ENCODE results near the gene RFPL2. TPM values are rescaled to one million over a fixed set of nuclear protein-coding genes. Genes with fewer than 3 reads are reported as not detected.
"Not testable (repeated sequence)": the region's sequence is repeated elsewhere in the genome, so short reads cannot be mapped to it uniquely, and the experiment has no call there.

Gene RFPL2
- total RNA-seq, 1 experiment from 2014 or later = not detected

DNA sequence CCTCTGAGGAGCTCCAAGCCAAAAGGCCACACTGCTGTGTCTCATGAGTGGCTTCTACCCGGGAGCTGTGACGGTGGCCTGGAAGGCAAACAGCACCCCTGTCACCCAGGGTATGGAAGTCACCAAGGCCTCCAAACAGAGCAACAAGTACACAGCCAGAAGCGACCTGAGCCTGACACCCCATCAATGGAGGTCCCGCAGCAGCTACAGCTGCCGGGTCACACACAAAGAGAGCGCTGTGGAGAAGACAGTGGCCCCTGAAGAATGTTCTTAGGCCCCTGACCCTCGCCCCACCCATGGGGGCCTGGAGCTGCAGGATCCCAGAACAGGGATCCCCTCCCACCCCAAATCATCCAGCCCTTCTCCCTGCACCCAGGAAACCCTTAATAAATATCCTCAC lies 4.9 kb downstream of the RFPL2 start:
- BruUV-seq (replicated peaks) = no TSS peak
- TF ChIP-seq, protein P1, sequence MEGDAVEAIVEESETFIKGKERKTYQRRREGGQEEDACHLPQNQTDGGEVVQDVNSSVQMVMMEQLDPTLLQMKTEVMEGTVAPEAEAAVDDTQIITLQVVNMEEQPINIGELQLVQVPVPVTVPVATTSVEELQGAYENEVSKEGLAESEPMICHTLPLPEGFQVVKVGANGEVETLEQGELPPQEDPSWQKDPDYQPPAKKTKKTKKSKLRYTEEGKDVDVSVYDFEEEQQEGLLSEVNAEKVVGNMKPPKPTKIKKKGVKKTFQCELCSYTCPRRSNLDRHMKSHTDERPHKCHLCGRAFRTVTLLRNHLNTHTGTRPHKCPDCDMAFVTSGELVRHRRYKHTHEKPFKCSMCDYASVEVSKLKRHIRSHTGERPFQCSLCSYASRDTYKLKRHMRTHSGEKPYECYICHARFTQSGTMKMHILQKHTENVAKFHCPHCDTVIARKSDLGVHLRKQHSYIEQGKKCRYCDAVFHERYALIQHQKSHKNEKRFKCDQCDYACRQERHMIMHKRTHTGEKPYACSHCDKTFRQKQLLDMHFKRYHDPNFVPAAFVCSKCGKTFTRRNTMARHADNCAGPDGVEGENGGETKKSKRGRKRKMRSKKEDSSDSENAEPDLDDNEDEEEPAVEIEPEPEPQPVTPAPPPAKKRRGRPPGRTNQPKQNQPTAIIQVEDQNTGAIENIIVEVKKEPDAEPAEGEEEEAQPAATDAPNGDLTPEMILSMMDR (conservative IDR thresholded peaks at IDR 0.05) = no peak
- TF ChIP-seq EZH2 (IDR thresholded peaks at IDR 0.05; ENCODE audit: low read depth) = no peak
- no peaks in the 10 kb centered on the region for H4K20me1 ChIP-seq (ENCODE audit: insufficient read depth)
- H3K36me3 ChIP-seq (ENCODE audit: low read depth) = no peaks in the 10 kb centered on the region
- no peak overlapping the region for H3K4me2 ChIP-seq
- no peak overlapping the region for H3K4me3 ChIP-seq
- ChIA-PET POLR2A (ENCODE audit: unreplicated experiment) (no interaction called here), CTCF (no interaction called here)
- no peaks in the 10 kb centered on the region for H3K9me3 ChIP-seq (ENCODE audit: insufficient read depth, low read depth)
- intact Hi-C loops (cut with micrococcal nuclease; ENCODE audit: unreplicated experiment) = loop anchor here (10.0 kb wide), 1 partner anchor 275 kb away; the partner anchor contains the start of gene FBXO7
- H3F3A ChIP-seq (ENCODE audit: insufficient read depth, low read depth) = no peaks in the 10 kb centered on the region
- DNase-seq = no peak
- H3K4me1 ChIP-seq (replicated peaks; ENCODE audit: insufficient read depth) = no peaks in the 10 kb centered on the region
- no peak overlapping the region for H3K27ac ChIP-seq
- H3K9me2 ChIP-seq (ENCODE audit: insufficient read depth) = no peaks in the 10 kb centered on the region
- peaks cover 46% of the 10 kb centered on the region for H3K27me3 ChIP-seq (ENCODE audit: insufficient read depth, low read depth)
- no peak overlapping the region for H2AFZ ChIP-seq
- H3K79me2 ChIP-seq (ENCODE audit: low read depth) = no peaks in the 10 kb centered on the region

DNA sequence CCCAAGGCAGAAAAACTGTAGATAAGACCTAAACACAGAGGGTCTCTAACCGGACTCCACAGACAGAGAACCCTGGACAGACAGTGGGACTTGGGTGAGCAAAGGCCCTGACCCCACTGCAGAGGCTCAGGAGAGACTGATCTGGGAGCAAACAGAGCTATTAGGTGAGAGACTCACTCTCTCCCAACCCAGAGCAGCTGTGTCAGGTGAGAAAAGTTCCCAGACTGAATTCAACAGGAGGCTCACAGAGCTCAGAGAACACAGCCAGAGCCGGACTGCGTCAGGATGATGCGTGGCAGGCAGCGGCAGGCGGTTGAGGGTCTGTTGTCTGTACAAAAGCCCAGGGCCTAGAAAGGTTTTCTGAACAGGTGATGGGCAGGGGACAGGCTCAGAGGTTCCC lies 5.5 kb downstream of the RFPL2 start:
- CTCF ChIA-PET = no interaction called here
- Histone ChIP-seq H3F3A (ENCODE audit: insufficient read depth, low read depth) (no peaks in the 10 kb centered on the region), H2AFZ (no peak overlapping the region), H3K36me3 (ENCODE audit: low read depth) (no peaks in the 10 kb centered on the region), H3K27me3 (ENCODE audit: insufficient read depth, low read depth) (peaks cover 52% of the 10 kb centered on the region), H3K4me2 (no peak overlapping the region), H3K27ac (no peak overlapping the region), H3K79me2 (ENCODE audit: low read depth) (no peaks in the 10 kb centered on the region), H3K4me3 (no peak overlapping the region), H3K9me2 (ENCODE audit: insufficient read depth) (no peaks in the 10 kb centered on the region), H4K20me1 (ENCODE audit: insufficient read depth) (no peaks in the 10 kb centered on the region), H3K9me3 (ENCODE audit: insufficient read depth, low read depth) (no peaks in the 10 kb centered on the region), H3K4me1 (replicated peaks; ENCODE audit: insufficient read depth) (no peaks in the 10 kb centered on the region)
- BruUV-seq (replicated peaks) = no TSS peak
- no peak for DNase-seq
- intact Hi-C loops (cut with micrococcal nuclease; ENCODE audit: unreplicated experiment) = no loop called here
- POLR2A ChIA-PET (ENCODE audit: unreplicated experiment) = no interaction called here
- TF ChIP-seq, protein P1 (conservative IDR thresholded peaks at IDR 0.05) = no peak
- TF ChIP-seq EZH2 (IDR thresholded peaks at IDR 0.05; ENCODE audit: low read depth) = no peak

DNA sequence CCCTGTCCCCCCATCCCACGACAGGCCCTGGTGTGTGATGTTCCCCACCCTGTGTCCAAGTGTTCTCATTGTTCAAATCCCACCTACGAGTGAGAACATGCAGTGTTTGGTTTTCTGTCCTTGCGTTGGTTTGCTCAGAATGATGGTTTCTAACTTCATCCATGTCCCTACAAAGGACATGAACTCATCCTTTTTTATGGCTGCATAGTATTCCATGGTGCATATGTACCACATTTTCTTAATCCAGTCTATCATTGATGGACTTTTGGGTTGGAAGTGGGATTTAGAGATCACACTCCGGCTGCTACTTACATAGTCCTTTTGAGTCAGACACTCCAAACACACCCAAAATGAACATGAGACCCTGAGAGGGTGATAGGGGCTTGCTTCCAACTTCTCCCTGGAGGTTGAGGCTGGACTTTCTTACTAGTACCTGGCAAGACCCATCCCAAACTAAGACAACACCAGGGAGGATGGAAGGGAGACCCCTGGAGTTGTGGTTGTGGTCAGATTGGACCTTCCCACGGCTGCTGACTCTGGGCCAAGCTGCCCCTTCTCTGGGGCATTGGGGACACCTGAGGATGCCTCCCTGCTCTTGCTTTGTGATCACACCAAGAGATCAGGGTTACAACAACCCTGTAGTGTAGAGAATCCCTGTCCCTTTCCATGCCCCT lies 7.2 kb downstream of the RFPL2 start:
- CTCF ChIA-PET = interaction anchor here (0.5 kb wide), 1 partner anchor 217 kb away, joined by 3 read pairs; no protein-coding TSS in a partner anchor
- H3K4me3 ChIP-seq; H3K4me1 ChIP-seq (replicated peaks; ENCODE audit: insufficient read depth); BruUV-seq (replicated peaks); H4K20me1 ChIP-seq (ENCODE audit: insufficient read depth); H2AFZ ChIP-seq; intact Hi-C loops (cut with micrococcal nuclease; ENCODE audit: unreplicated experiment); H3K9me3 ChIP-seq (ENCODE audit: insufficient read depth, low read depth); H3K9me2 ChIP-seq (ENCODE audit: insufficient read depth); H3K27ac ChIP-seq; H3K79me2 ChIP-seq (ENCODE audit: low read depth); DNase-seq; POLR2A ChIA-PET (ENCODE audit: unreplicated experiment); H3F3A ChIP-seq (ENCODE audit: insufficient read depth, low read depth); H3K4me2 ChIP-seq; H3K36me3 ChIP-seq (ENCODE audit: low read depth): not testable (repeated sequence)
- H3K27me3 ChIP-seq (ENCODE audit: insufficient read depth, low read depth) = peaks cover 66% of the 10 kb centered on the region

DNA sequence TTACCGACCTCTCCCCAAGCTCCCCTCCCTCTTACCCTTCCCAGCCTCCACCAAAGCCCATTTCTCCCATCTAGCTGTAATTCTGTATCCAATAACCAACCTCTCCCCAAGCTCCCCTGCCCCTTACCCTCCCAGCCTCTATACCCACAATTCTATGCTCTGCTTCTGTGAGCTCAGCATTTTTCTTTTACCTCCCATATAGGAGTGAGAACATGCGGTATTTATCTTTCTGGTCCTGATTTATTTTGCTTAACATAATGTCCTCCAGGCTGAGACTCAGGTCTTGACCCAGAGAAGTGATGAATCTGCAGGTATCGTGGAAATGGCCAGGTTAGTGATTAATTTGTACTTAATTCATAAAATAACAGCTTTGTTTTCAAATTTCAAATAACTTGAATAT lies 9.0 kb downstream of the RFPL2 start:
- H3K4me3 ChIP-seq; H3K9me2 ChIP-seq (ENCODE audit: insufficient read depth); DNase-seq; H3F3A ChIP-seq (ENCODE audit: insufficient read depth, low read depth); H3K4me2 ChIP-seq; H4K20me1 ChIP-seq (ENCODE audit: insufficient read depth); intact Hi-C loops (cut with micrococcal nuclease; ENCODE audit: unreplicated experiment); H3K36me3 ChIP-seq (ENCODE audit: low read depth); H3K27ac ChIP-seq; H3K4me1 ChIP-seq (replicated peaks; ENCODE audit: insufficient read depth); POLR2A ChIA-PET (ENCODE audit: unreplicated experiment); H3K79me2 ChIP-seq (ENCODE audit: low read depth); BruUV-seq (replicated peaks); H3K9me3 ChIP-seq (ENCODE audit: insufficient read depth, low read depth); H2AFZ ChIP-seq; CTCF ChIA-PET: not testable (repeated sequence)
- peaks cover 80% of the 10 kb centered on the region for H3K27me3 ChIP-seq (ENCODE audit: insufficient read depth, low read depth)

DNA sequence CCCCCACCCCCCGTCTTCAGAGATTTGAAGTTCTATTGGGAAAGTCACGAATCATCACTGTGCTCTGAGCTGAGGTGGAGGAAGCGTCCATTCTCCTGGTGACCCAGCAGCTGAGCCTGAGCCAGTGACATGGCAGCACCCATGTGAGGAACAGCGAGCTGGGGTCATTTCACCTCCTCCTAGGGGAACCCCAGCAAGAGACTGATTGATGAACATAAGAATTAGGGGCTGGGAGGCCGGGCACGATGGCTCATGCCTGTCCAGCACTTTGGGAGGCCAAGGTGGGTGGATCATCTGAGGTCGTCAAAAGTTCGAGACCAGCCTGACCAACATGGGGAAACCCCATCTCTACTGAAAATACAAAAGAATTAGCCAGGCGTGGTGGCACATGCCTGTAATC lies 11.5 kb downstream of the RFPL2 start:
- CTCF ChIA-PET; H3K4me2 ChIP-seq; H3K9me3 ChIP-seq (ENCODE audit: insufficient read depth, low read depth); H3K79me2 ChIP-seq (ENCODE audit: low read depth); H4K20me1 ChIP-seq (ENCODE audit: insufficient read depth); BruUV-seq (replicated peaks); H3K4me3 ChIP-seq; H3K36me3 ChIP-seq (ENCODE audit: low read depth); H2AFZ ChIP-seq; H3K27ac ChIP-seq; H3F3A ChIP-seq (ENCODE audit: insufficient read depth, low read depth); intact Hi-C loops (cut with micrococcal nuclease; ENCODE audit: unreplicated experiment); POLR2A ChIA-PET (ENCODE audit: unreplicated experiment); H3K9me2 ChIP-seq (ENCODE audit: insufficient read depth); H3K4me1 ChIP-seq (replicated peaks; ENCODE audit: insufficient read depth): not testable (repeated sequence)
- H3K27me3 ChIP-seq (ENCODE audit: insufficient read depth, low read depth) = peaks cover 92% of the 10 kb centered on the region
- DNase-seq = peak in 1 of 2 experiments; percentile 15

DNA sequence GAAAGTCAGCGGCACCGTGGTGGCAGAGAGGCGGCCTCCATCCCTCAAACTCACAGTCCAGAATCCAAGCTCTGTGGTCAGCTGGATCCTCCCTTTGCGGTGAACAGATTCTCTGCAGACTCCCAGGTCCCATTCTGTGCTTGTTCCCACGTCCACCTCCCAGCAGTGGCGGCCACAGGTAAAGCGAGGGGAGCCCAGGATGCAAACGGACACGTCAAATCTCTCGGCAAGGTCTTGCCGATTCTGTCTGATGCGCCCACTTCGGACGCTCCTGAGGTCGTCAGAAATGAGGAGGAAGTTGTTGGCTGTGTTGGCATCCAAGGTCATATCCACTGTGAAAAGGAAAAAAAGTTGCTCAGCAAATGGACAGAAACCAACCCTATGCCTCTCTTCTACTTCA lies 13.9 kb downstream of the RFPL2 start:
- intact Hi-C loops (cut with micrococcal nuclease; ENCODE audit: unreplicated experiment); H3K9me2 ChIP-seq (ENCODE audit: insufficient read depth); POLR2A ChIA-PET (ENCODE audit: unreplicated experiment); H3K79me2 ChIP-seq (ENCODE audit: low read depth); H3K4me3 ChIP-seq; H3K9me3 ChIP-seq (ENCODE audit: insufficient read depth, low read depth); BruUV-seq (replicated peaks); H3K4me2 ChIP-seq; H4K20me1 ChIP-seq (ENCODE audit: insufficient read depth); CTCF ChIA-PET; H3K27ac ChIP-seq; H3K4me1 ChIP-seq (replicated peaks; ENCODE audit: insufficient read depth); H2AFZ ChIP-seq; H3K36me3 ChIP-seq (ENCODE audit: low read depth); H3F3A ChIP-seq (ENCODE audit: insufficient read depth, low read depth); DNase-seq: not testable (repeated sequence)
- H3K27me3 ChIP-seq (ENCODE audit: insufficient read depth, low read depth) = peaks cover 88% of the 10 kb centered on the region

Measured in PC-9 (cell line).